Measurements from ENCODE around the gene FOXO3. TPM values are rescaled to one million over a fixed set of nuclear protein-coding genes. Genes with fewer than 3 reads are reported as not detected.

Gene FOXO3
- total RNA-seq, 3 donors from 2014 or later = 52.4 to 60.4 (median 60.1) TPM

GRCh38 chr6:108714766-108715414 is 154.2 kb downstream of the FOXO3 start:
- no peaks in the 10 kb centered on the region for H3K36me3 ChIP-seq (ENCODE audit: low read depth)
- peaks cover 7% of the 10 kb centered on the region for H3K4me1 ChIP-seq (ENCODE audit: low read depth)
- ATAC-seq (no peak), DNase-seq (no peak)
- intact Hi-C loops (cut with DNase I, micrococcal nuclease) = no loop called here
- no peak overlapping the region for H3K4me3 ChIP-seq
- no peak for TF ChIP-seq CTCF (IDR thresholded peaks at IDR 0.05)
- H3K9me3 ChIP-seq = no peaks in the 10 kb centered on the region

GRCh38 chr6:108715832-108716231 is 155.1 kb downstream of the FOXO3 start:
- H3K4me1 ChIP-seq (ENCODE audit: low read depth) = peaks cover 7% of the 10 kb centered on the region
- H3K4me3 ChIP-seq = no peak overlapping the region
- no peaks in the 10 kb centered on the region for H3K36me3 ChIP-seq (ENCODE audit: low read depth)
- ATAC-seq = no peak
- no peak for TF ChIP-seq CTCF (IDR thresholded peaks at IDR 0.05)
- intact Hi-C loops (cut with DNase I, micrococcal nuclease) = no loop called here
- DNase-seq = no peak
- H3K9me3 ChIP-seq = no peaks in the 10 kb centered on the region

GRCh38 chr6:108716801-108717791 is 156.4 kb downstream of the FOXO3 start:
- no peak for TF ChIP-seq CTCF (IDR thresholded peaks at IDR 0.05)
- Histone ChIP-seq H3K36me3 (ENCODE audit: low read depth) (no peaks in the 10 kb centered on the region), H3K4me3 (no peak overlapping the region), H3K4me1 (ENCODE audit: low read depth) (peaks cover 7% of the 10 kb centered on the region), H3K9me3 (no peaks in the 10 kb centered on the region)
- no peak for DNase-seq
- ATAC-seq = no peak
- intact Hi-C loops (cut with DNase I, micrococcal nuclease) = no loop called here

GRCh38 chr6:108719477-108719876 is 158.8 kb downstream of the FOXO3 start:
- DNase-seq (no peak), ATAC-seq (no peak)
- H3K36me3 ChIP-seq (ENCODE audit: low read depth) = no peaks in the 10 kb centered on the region
- no peak overlapping the region for H3K4me3 ChIP-seq
- no peak for TF ChIP-seq CTCF (IDR thresholded peaks at IDR 0.05)
- peaks cover 4% of the 10 kb centered on the region for H3K9me3 ChIP-seq
- intact Hi-C loops (cut with DNase I, micrococcal nuclease) = no loop called here
- no peaks in the 10 kb centered on the region for H3K4me1 ChIP-seq (ENCODE audit: low read depth)

- no peak for ATAC-seq
- intact Hi-C loops (cut with DNase I, micrococcal nuclease) = no loop called here
Measured at GRCh38 chr6:108720827-108721226, 160.1 kb downstream of the FOXO3 start.

More at GRCh38 chr6:108720827-108721226, 160.1 kb downstream of the FOXO3 start:
- H3K36me3 ChIP-seq (ENCODE audit: low read depth) = no peaks in the 10 kb centered on the region
- no peak for TF ChIP-seq CTCF (IDR thresholded peaks at IDR 0.05)
- H3K4me3 ChIP-seq = no peak overlapping the region
- peaks cover 4% of the 10 kb centered on the region for H3K9me3 ChIP-seq
- no peak for DNase-seq
- no peaks in the 10 kb centered on the region for H3K4me1 ChIP-seq (ENCODE audit: low read depth)

Measured in mucosa of descending colon (tissue), 3 donors.